Neural crest cell (in vitro differentiated cells): ENCODE data around the gene CERCAM. TPM values are rescaled to one million over a fixed set of nuclear protein-coding genes. Genes with fewer than 3 reads are reported as not detected.

Experiments used
- DNase-seq: peaks from one replicate; pipeline ENCODE4 v3.0.0; 2021; ENCODE audit warnings: low read depth, mixed read lengths, low spot score
- H3K27ac Mint-ChIP-seq: one replicate; pipeline ENCODE4 v1.8.0; 2021; ENCODE audit warnings: mild to moderate bottlenecking, mixed read lengths; ENCODE audit not compliant: unreplicated experiment
- H3K27me3 Mint-ChIP-seq: 2 replicates; pipeline ENCODE4 v1.8.0; 2021; ENCODE audit warnings: low read depth, mild to moderate bottlenecking, mixed read lengths
- H3K36me3 Mint-ChIP-seq: 2 replicates; pipeline ENCODE4 v1.8.0; 2021; ENCODE audit warnings: low read depth, mild to moderate bottlenecking, mixed read lengths
- H3K4me1 Mint-ChIP-seq: 2 replicates; pipeline ENCODE4 v1.8.0; 2021; ENCODE audit warnings: mixed read lengths
- H3K4me3 Mint-ChIP-seq: one replicate; pipeline ENCODE4 v1.8.0; 2021; ENCODE audit warnings: mild to moderate bottlenecking, mixed read lengths
- H3K9me3 Mint-ChIP-seq: 2 replicates; pipeline ENCODE4 v1.8.0; 2021; ENCODE audit warnings: mixed read lengths
- total RNA-seq: library from RNA; stranded (reverse); gene quantifications from 2 replicates; pipeline ENCODE4 v1.2.1, GENCODE V29; 2021
- TF ChIP-seq, protein P1 (sequence below): fragments of 200-600 bp; sonication (generic); conservative IDR thresholded peaks from 2 replicates; pipeline ENCODE4 v1.5.0; 2021; ENCODE audit warnings: antibody characterized with exemption, mild to moderate bottlenecking

Gene CERCAM
- total RNA-seq, 1 donor from 2014 or later, result 56.4 TPM

DNA sequence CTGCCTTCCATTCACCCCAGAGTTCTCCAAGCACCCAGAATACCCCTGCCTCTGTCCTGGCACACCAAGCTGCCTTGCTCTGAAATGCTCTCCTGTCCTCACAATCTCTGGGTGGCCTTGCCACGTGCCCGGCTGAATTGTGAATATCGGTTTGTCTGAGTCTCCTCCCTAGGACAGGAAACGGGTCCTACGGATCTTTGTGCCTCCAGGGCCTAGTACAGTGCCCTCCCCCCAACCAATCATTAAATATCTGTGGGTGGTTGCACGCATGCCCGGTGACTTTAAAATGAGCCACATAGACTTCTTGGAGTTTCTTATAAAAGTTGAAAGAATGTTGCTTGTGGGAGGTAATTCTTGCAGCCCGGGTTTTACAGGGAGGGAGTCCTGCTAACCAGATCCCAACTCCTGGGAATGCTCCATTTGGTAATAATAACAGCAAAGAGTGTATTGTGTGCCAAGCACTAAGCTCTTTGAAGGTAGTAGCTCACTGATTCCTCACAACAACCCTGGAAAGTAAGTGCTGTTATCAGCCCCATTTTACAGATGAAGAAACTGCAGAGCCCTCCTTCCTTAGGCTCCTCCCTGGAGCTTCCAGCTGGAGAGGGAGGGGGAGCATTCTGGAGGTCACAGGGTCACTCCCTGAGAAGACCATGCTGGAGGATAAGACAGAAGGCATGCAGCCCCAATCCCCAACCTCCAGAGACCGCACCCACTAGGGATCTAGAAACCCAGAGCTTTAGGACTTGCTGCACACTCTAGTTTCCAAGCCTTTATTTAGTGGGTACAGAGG is 26.1 kb upstream of the CERCAM start:
- no peak for DNase-seq
- Mint-ChIP-seq H3K27me3 (peaks cover 62% of the 10 kb centered on the region), H3K4me1 (peaks cover 47% of the 10 kb centered on the region)

DNA sequence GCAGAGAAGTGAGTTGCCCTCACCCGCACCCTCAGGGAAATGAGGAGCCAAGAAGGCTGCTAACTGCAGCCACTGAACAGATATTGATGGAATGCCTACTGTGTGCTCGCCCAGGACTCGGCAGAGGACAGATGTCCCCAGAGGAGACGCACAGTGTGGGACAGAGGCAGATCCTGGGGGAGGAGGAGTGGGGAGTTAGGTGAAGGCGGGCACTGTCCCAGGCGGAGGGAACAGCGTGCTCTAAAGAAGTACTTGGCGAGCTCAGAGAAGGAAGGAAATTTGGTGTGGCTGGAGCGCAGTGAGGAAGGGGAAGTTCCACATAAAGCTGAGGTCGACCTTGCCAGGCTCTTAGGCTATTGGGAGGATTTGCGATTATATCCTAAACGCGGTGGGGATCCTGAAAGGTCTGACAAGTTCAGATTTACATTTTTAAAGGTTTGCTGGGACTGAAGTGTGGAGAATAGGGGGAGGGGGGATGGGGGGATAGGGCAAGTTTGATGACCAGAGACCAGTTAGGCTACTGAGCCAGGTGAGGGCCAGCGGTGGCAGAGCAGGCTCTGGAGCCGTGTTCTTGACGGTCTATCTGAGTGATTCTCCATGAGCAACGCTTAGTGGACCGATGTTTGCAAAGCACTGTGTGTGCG is 23.6 kb upstream of the CERCAM start:
- Mint-ChIP-seq H3K36me3 (peaks cover 6% of the 10 kb centered on the region), H3K4me1 (peaks cover 35% of the 10 kb centered on the region), H3K27me3 (peaks cover 44% of the 10 kb centered on the region), H3K4me3 (peak overlapping the region; percentile 60), H3K27ac (no peak overlapping the region), H3K9me3 (no peaks in the 10 kb centered on the region)
- no peak for DNase-seq
- TF ChIP-seq, protein P1, sequence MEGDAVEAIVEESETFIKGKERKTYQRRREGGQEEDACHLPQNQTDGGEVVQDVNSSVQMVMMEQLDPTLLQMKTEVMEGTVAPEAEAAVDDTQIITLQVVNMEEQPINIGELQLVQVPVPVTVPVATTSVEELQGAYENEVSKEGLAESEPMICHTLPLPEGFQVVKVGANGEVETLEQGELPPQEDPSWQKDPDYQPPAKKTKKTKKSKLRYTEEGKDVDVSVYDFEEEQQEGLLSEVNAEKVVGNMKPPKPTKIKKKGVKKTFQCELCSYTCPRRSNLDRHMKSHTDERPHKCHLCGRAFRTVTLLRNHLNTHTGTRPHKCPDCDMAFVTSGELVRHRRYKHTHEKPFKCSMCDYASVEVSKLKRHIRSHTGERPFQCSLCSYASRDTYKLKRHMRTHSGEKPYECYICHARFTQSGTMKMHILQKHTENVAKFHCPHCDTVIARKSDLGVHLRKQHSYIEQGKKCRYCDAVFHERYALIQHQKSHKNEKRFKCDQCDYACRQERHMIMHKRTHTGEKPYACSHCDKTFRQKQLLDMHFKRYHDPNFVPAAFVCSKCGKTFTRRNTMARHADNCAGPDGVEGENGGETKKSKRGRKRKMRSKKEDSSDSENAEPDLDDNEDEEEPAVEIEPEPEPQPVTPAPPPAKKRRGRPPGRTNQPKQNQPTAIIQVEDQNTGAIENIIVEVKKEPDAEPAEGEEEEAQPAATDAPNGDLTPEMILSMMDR, result no peak

More for the DNA sequence above, 26.1 kb upstream of the CERCAM start:
- Mint-ChIP-seq H3K9me3 (no peaks in the 10 kb centered on the region), H3K4me3 (peak overlapping the region; percentile 98), H3K36me3 (peaks cover 25% of the 10 kb centered on the region), H3K27ac (peak overlapping the region; percentile 90)
- TF ChIP-seq, protein P1, result no peak

DNA sequence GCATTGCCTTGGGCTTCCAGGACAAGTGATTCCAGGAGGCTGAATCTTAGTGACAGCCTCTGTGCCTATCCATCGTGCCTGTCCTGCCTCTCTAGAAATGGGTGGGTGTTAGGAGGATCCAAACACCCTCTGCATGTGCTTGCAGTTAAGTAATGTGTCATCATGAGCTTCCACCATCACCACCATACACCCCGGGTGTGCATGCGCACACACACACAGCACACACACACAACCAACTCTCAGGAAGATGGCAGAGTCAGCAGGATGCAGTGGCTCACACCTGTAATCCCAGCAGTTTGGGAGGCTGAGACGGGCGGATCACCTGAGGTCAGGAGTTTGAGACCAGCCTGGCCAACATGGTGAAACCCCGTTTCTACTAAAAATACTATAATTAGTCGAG is 22.8 kb upstream of the CERCAM start:
- Mint-ChIP-seq H3K27ac (no peak overlapping the region), H3K27me3 (peaks cover 39% of the 10 kb centered on the region), H3K4me1 (peaks cover 34% of the 10 kb centered on the region), H3K36me3 (peaks cover 5% of the 10 kb centered on the region), H3K9me3 (no peaks in the 10 kb centered on the region), H3K4me3 (no peak overlapping the region)
- TF ChIP-seq, protein P1, result no peak
- DNase-seq, result no peak

DNA sequence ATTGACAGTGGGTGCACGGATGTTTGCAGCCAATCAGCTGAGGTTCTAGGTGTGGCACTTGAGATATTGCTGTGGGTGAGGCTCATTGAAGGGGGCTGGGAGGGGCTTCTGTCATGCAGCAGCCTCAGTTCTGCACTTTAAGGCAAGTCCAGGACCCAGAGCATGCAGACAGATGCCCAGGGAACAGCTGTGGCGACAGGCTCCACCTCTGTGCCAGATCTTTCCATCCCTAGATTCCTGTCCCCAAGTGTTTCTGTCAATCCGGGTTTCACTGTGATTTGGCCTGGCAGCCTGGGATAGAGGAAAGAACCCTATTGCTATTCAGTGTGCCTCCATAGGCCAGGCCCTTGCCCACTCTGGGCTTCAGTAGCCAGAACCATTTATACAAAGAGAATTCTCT is 20.8 kb upstream of the CERCAM start:
- H3K4me3 Mint-ChIP-seq, result no peak overlapping the region
- no peak overlapping the region for H3K27ac Mint-ChIP-seq
- H3K27me3 Mint-ChIP-seq, result peaks cover 24% of the 10 kb centered on the region
- no peak for DNase-seq
- peaks cover 32% of the 10 kb centered on the region for H3K4me1 Mint-ChIP-seq
- TF ChIP-seq, protein P1, result no peak
- H3K9me3 Mint-ChIP-seq, result no peaks in the 10 kb centered on the region
- H3K36me3 Mint-ChIP-seq, result no peaks in the 10 kb centered on the region

DNA sequence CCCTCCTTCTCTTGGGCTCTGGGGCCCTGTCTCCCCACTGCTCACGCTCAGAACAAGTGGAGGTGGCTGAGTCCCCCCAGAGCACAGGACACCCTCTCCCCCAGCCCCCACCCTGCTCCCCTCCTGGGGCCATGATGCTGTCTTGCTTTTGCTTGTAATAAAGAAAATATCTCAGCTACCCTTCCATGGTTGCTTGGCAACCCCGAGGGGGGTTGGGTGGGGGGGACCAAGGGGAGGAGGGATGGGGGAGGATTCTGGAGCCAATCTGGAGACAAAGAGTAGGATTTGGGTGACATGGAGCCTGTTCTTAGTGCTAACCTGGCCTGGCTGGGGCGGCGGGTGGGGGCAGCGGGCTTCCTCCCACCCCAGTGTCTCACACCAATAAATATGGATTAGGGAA is 16.1 kb upstream of the CERCAM start:
- DNase-seq, result no peak
- TF ChIP-seq, protein P1, result no peak
- H3K36me3 Mint-ChIP-seq, result no peaks in the 10 kb centered on the region
- no peaks in the 10 kb centered on the region for H3K9me3 Mint-ChIP-seq
- peak overlapping the region; percentile 83 for H3K4me3 Mint-ChIP-seq
- peaks cover 56% of the 10 kb centered on the region for H3K4me1 Mint-ChIP-seq
- H3K27ac Mint-ChIP-seq, result peak overlapping the region; percentile 97
- peaks cover 11% of the 10 kb centered on the region for H3K27me3 Mint-ChIP-seq
